H1 (cell line): ENCODE measurements around the gene CGB5. TPM values are rescaled to one million over a fixed set of nuclear protein-coding genes. Genes with fewer than 3 reads are reported as not detected.

Source experiments
- CTCF ChIA-PET: fragments of 300-600 bp; sonication (Branson Sonifier 250); formaldehyde crosslinking; loops from one replicate; lab custom pipeline; 2021; ENCODE audit not compliant: partially characterized antibody; lab: Charles Lee
- POLR2A ChIA-PET: fragments of 300-600 bp; sonication (Branson Sonifier 250); formaldehyde crosslinking; loops from one replicate; lab custom pipeline; 2021; ENCODE audit warnings: inconsistent platforms; ENCODE audit not compliant: partially characterized antibody; lab: Charles Lee
- DNase-seq, 2 experiments: peaks; one replicate each; pipeline versions ENCODE4 v3.0.0 to v3.0.0-alpha.2; 2010 to 2022; ENCODE audit warnings: low spot score in 2 of 2, low read depth in 1 of 2, mixed read lengths in 1 of 2
- FAIRE-seq: peaks from 2 replicates; lab custom pipeline; 2011; peaks lifted over from hg19 to GRCh38; lab: Jason Lieb, UNC
- H2AFZ ChIP-seq: 2 replicates; pipeline ENCODE4 v1.8.1; 2012; ENCODE audit warnings: low read length, inconsistent platforms
- H2AK5ac ChIP-seq: 2 replicates; pipeline ENCODE4 v1.6.1; 2013; ENCODE audit warnings: low read depth, low read length
- H2BK120ac ChIP-seq: replicated peaks from 2 replicates; pipeline ENCODE3; 2013; ENCODE audit warnings: low read depth, low read length, inconsistent platforms
- H2BK12ac ChIP-seq: 2 replicates; pipeline ENCODE4 v1.6.1; 2013; ENCODE audit warnings: low read depth, low read length
- H2BK15ac ChIP-seq: 2 replicates; pipeline ENCODE4 v1.6.1; 2013; ENCODE audit warnings: low read length
- H2BK20ac ChIP-seq: 2 replicates; pipeline ENCODE4 v1.6.1; 2013; ENCODE audit warnings: low read length
- H2BK5ac ChIP-seq: 2 replicates; pipeline ENCODE4 v1.6.1; 2013; ENCODE audit warnings: low read depth, low read length
- H3K14ac ChIP-seq: 2 replicates; pipeline ENCODE4 v1.6.1; 2013; ENCODE audit warnings: inconsistent platforms; ENCODE audit not compliant: insufficient read length
- H3K18ac ChIP-seq: 2 replicates; pipeline ENCODE4 v1.6.1; 2013; ENCODE audit warnings: low read length; ENCODE audit errors: extremely low read depth
- H3K23ac ChIP-seq: 2 replicates; pipeline ENCODE4 v1.6.1; 2013; ENCODE audit warnings: inconsistent platforms; ENCODE audit not compliant: insufficient read length
- H3K23me2 ChIP-seq: 2 replicates; pipeline ENCODE4 v1.6.1; 2013; ENCODE audit warnings: low read depth, low read length
- H3K27ac ChIP-seq: 2 replicates; pipeline ENCODE4 v1.6.1; 2011; ENCODE audit warnings: low read depth, low read length, inconsistent platforms
- H3K27me3 ChIP-seq, 4 experiments: replicated peaks in 1 of 4; 1 replicate in 1 of 4; 2 replicates in 3 of 4; pipeline versions ENCODE4 v1.6.1 to v1.8.1; 2011 to 2013; ENCODE audit warnings: low read length in 3 of 4, mild to moderate bottlenecking in 3 of 4, inconsistent platforms in 2 of 4, mixed read lengths in 2 of 4, moderate library complexity in 1 of 4; ENCODE audit not compliant: control insufficient read depth in 3 of 4, insufficient read depth in 3 of 4; ENCODE audit errors: extremely low read depth in 1 of 4
- H3K36me3 ChIP-seq, 4 experiments: 2 replicates each; pipeline versions ENCODE4 v1.6.1 to v1.8.1; 2011 to 2013; ENCODE audit warnings: mild to moderate bottlenecking in 4 of 4, low read length in 3 of 4, moderate library complexity in 2 of 4, control low read depth in 1 of 4, inconsistent platforms in 1 of 4; ENCODE audit not compliant: insufficient read depth in 4 of 4, control insufficient read depth in 2 of 4
- H3K4ac ChIP-seq: replicated peaks from 2 replicates; pipeline ENCODE3; 2013; ENCODE audit warnings: low read length, low read depth, mixed read lengths, inconsistent platforms; ENCODE audit not compliant: insufficient read length
- H3K4me1 ChIP-seq, 4 experiments: replicated peaks in 1 of 4; 1 replicate in 1 of 4; 2 replicates in 3 of 4; pipeline versions ENCODE4 v1.6.1 to v1.8.1; 2011 to 2013; ENCODE audit warnings: low read length in 3 of 4, inconsistent platforms in 2 of 4, mixed read lengths in 1 of 4; ENCODE audit not compliant: insufficient read depth in 4 of 4, control insufficient read depth in 3 of 4
- H3K4me2 ChIP-seq, 2 experiments: 2 replicates each; pipeline versions ENCODE4 v1.6.1 to v1.8.1; 2011 to 2013; ENCODE audit warnings: low read depth in 2 of 2, low read length in 2 of 2, control low read depth in 1 of 2, inconsistent platforms in 1 of 2, mild to moderate bottlenecking in 1 of 2; ENCODE audit not compliant: insufficient read depth in 1 of 2
- H3K4me3 ChIP-seq, 4 experiments: fragments of 200-600, 300-600 bp in 1 of 4; sonication (generic), shearing (Covaris generic), sonication (Bioruptor Twin) in 1 of 4; 2 replicates each; pipeline versions ENCODE4 v1.5.1 to v1.8.1; 2011 to 2016; ENCODE audit warnings: low read length in 4 of 4, low read depth in 3 of 4, control low read depth in 2 of 4, inconsistent platforms in 2 of 4, mild to moderate bottlenecking in 2 of 4, mixed read lengths in 1 of 4, moderate library complexity in 1 of 4; ENCODE audit not compliant: insufficient read depth in 2 of 4; ENCODE audit errors: extremely low read depth in 1 of 4
- H3K56ac ChIP-seq: replicated peaks from 2 replicates; pipeline ENCODE3; 2013; ENCODE audit warnings: low read depth, mild to moderate bottlenecking, mixed read lengths, low read length, inconsistent platforms; ENCODE audit not compliant: insufficient read length
- H3K79me1 ChIP-seq: 2 replicates; pipeline ENCODE4 v1.6.1; 2013; ENCODE audit warnings: low read depth, low read length, control low read depth
- H3K79me2 ChIP-seq, 2 experiments: 2 replicates each; pipeline versions ENCODE4 v1.6.1 to v1.8.1; 2012 to 2013; ENCODE audit warnings: low read length in 2 of 2, mild to moderate bottlenecking in 2 of 2, inconsistent platforms in 1 of 2; ENCODE audit not compliant: insufficient read depth in 2 of 2, control insufficient read depth in 1 of 2
- H3K9ac ChIP-seq, 4 experiments: replicated peaks in 1 of 4; 1 replicate in 1 of 4; 2 replicates in 3 of 4; pipeline versions ENCODE4 v1.6.1 to v1.8.1; 2011 to 2013; ENCODE audit warnings: low read depth in 3 of 4, low read length in 3 of 4, control low read depth in 2 of 4, mild to moderate bottlenecking in 2 of 4, moderate library complexity in 2 of 4, inconsistent platforms in 1 of 4; ENCODE audit errors: extremely low read depth in 1 of 4
- H3K9me3 ChIP-seq, 2 experiments: 2 replicates each; pipeline versions ENCODE4 v1.6.1 to v1.8.1; 2012 to 2013; ENCODE audit warnings: mild to moderate bottlenecking in 2 of 2, moderate library complexity in 2 of 2, control low read depth in 1 of 2, inconsistent platforms in 1 of 2, low read depth in 1 of 2, low read length in 1 of 2, mixed read lengths in 1 of 2; ENCODE audit not compliant: insufficient read depth in 2 of 2
- H4K20me1 ChIP-seq, 2 experiments: replicated peaks in 1 of 2; 2 replicates each; pipeline versions ENCODE3 to v1.8.1; 2011 to 2013; ENCODE audit warnings: inconsistent platforms in 2 of 2, low read length in 2 of 2, mild to moderate bottlenecking in 1 of 2; ENCODE audit not compliant: insufficient read depth in 2 of 2, control insufficient read depth in 1 of 2
- H4K5ac ChIP-seq: 2 replicates; pipeline ENCODE4 v1.6.1; 2013; ENCODE audit warnings: low read length, low read depth, mixed read lengths, inconsistent platforms; ENCODE audit not compliant: insufficient read length
- H4K8ac ChIP-seq: 2 replicates; pipeline ENCODE4 v1.8.0; 2013; ENCODE audit warnings: mild to moderate bottlenecking, moderate library complexity, low read length, inconsistent platforms; ENCODE audit not compliant: insufficient read depth; ENCODE audit errors: extremely low read depth
- H4K91ac ChIP-seq: replicated peaks from 2 replicates; pipeline ENCODE3; 2013; ENCODE audit warnings: low read length, mixed read lengths, inconsistent platforms; ENCODE audit not compliant: insufficient read length
- CHD2 ChIP-seq: IDR thresholded peaks from 2 replicates; pipeline ENCODE4 v1.6.1; 2012; ENCODE audit warnings: low read length, improper control_type of control experiment
- CREB1 ChIP-seq: IDR thresholded peaks from 2 replicates; pipeline ENCODE4 v1.6.1; 2012; ENCODE audit warnings: inconsistent platforms
- CTCF ChIP-seq, 3 experiments: IDR thresholded peaks; 1 replicate in 2 of 3; 2 replicates in 1 of 3; pipeline versions ENCODE4 v1.5.1 to v1.6.1; 2011; ENCODE audit warnings: low read length in 3 of 3, mild to moderate bottlenecking in 3 of 3, inconsistent platforms in 2 of 3, low read depth in 1 of 3, moderate library complexity in 1 of 3; ENCODE audit not compliant: insufficient read depth in 1 of 3; ENCODE audit errors: control extremely low read depth in 1 of 3
- E2F6 ChIP-seq: IDR thresholded peaks from 2 replicates; pipeline ENCODE4 v1.6.1; 2012; ENCODE audit warnings: inconsistent platforms
- MAFK ChIP-seq: IDR thresholded peaks from 2 replicates; pipeline ENCODE4 v1.6.1; 2012; ENCODE audit warnings: low read depth, mild to moderate bottlenecking, improper control_type of control experiment, low read length
- SAP30 ChIP-seq: fragments of 300-600 bp; sonication (generic); IDR thresholded peaks from 2 replicates; pipeline ENCODE4 v1.7.1; 2012; ENCODE audit warnings: low read length, moderate library complexity, mild to moderate bottlenecking, inconsistent platforms; ENCODE audit not compliant: insufficient read depth, insufficient replicate concordance
- TCF12 ChIP-seq: IDR thresholded peaks from 2 replicates; pipeline ENCODE4 v1.6.1; 2011; ENCODE audit warnings: low read depth, mild to moderate bottlenecking, low read length
- USF2 ChIP-seq: IDR thresholded peaks from 2 replicates; pipeline ENCODE4 v1.6.1; 2011; ENCODE audit warnings: low read length, improper control_type of control experiment
- ZNF274 ChIP-seq: IDR thresholded peaks from 2 replicates; pipeline ENCODE4 v1.7.0; 2012; ENCODE audit warnings: low read length, borderline replicate concordance; ENCODE audit errors: extremely low read depth
- WGBS, 2 experiments: shearing (Covaris generic) in 1 of 2; methylation state at CpG; one replicate each; pipeline versions ENCODE4 v1.1.6 to v1.1.7; 2013 to 2015; ENCODE audit warnings: low lambda C conversion rate in 2 of 2, mixed read lengths in 2 of 2, inconsistent platforms in 1 of 2, low coverage in 1 of 2, missing lambda C conversion rate in 1 of 2; ENCODE audit not compliant: insufficient replicate concordance in 2 of 2, insufficient coverage in 1 of 2, insufficient read length in 1 of 2; ENCODE audit errors: extremely low coverage in 1 of 2, missing lambda C conversion rate in 1 of 2; 5-methylcytosine and 5-hydroxymethylcytosine counted together
- polyA plus RNA-seq, 7 experiments: library from polyadenylated mRNA; depleted of rRNA in 3 of 7; stranded (reverse) in 5 of 7; unstranded in 2 of 7; fragments of >200 nt in 5 of 7; fragments of 200-250 nt in 2 of 7; gene quantifications; 1 replicate in 5 of 7; 2 replicates in 1 of 7; 4 replicates in 1 of 7; pipeline versions ENCODE4 v1.2.1 to v1.2.3, GENCODE V29; 2011 to 2013; ENCODE audit warnings: missing spikeins in 2 of 7, mixed read lengths in 2 of 7
- total RNA-seq: library from RNA; stranded (reverse); fragmentation: NEBNext Ultra II Directional; extraction: Animal tissue kit (Norgen Biotek cat#: 25700); gene quantifications from 2 replicates; pipeline ENCODE4 v1.2.1, GENCODE V29; 2021

The CGB5 gene
- total and polyA plus RNA-seq, 2 of the 8 experiments (the other 6 are each of a cell fraction or from before 2014, with no cell fraction given): 0.63 to 0.68 TPM

GRCh38 chr19:49061000-49061399 is 17.4 kb downstream of the CGB5 start:
- H3K4ac ChIP-seq: no peak overlapping the region
- FAIRE-seq: no peak
- H2BK15ac ChIP-seq: no peak overlapping the region
- peaks cover 0 to 2% of the 10 kb centered on the region in 2 experiments for H4K20me1 ChIP-seq
- H3K79me2 ChIP-seq: no peaks in the 10 kb centered on the region
- no peak overlapping the region for H2BK5ac ChIP-seq
- no peak overlapping the region for H4K91ac ChIP-seq
- H2AFZ ChIP-seq: no peak overlapping the region
- peaks cover 0 to 29% (median 24%) of the 10 kb centered on the region in 4 experiments; a peak in 6 of 7 replicates for H3K4me1 ChIP-seq
- no peak overlapping the region for H2BK20ac ChIP-seq
- no peak for DNase-seq
- no peak overlapping the region for H2AK5ac ChIP-seq
- H3K27ac ChIP-seq: no peak overlapping the region
- H3K79me1 ChIP-seq: no peaks in the 10 kb centered on the region
- H3K36me3 ChIP-seq: no peaks in the 10 kb centered on the region
- H3K9me3 ChIP-seq: no peaks in the 10 kb centered on the region
- H3K23ac ChIP-seq: no peak overlapping the region
- peaks cover 10 to 44% (median 40%) of the 10 kb centered on the region in 4 experiments for H3K27me3 ChIP-seq
- H3K18ac ChIP-seq: no peak overlapping the region
- no peak overlapping the region for H3K56ac ChIP-seq
- H2BK12ac ChIP-seq: no peak overlapping the region
- H4K8ac ChIP-seq: no peak overlapping the region; the same call in 1 of the 2 replicates
- H2BK120ac ChIP-seq: no peak overlapping the region
- CTCF ChIA-PET: interaction anchor here (1.1 to 3.5 kb wide), 5 partner anchors 9 to 62 kb away, joined by 3 to 25 read pairs (median 4); no protein-coding TSS in a partner anchor
- no peak overlapping the region for H4K5ac ChIP-seq
- H3K9ac ChIP-seq: no peak overlapping the region
- peaks cover 12% of the 10 kb centered on the region for H3K23me2 ChIP-seq
- no peak overlapping the region for H3K4me3 ChIP-seq
- WGBS, 2 experiments: 94% methylated on average over 2 of the region's 2 CpGs; no CpG with 5 or more reads in 1 of the 2 experiments
- H3K4me2 ChIP-seq: no peak overlapping the region
- POLR2A ChIA-PET: interaction anchor here (1.2 to 1.6 kb wide), 3 partner anchors 42 to 150 kb away, joined by 3 read pairs; no protein-coding TSS in a partner anchor
- H3K14ac ChIP-seq: no peak overlapping the region
- TF ChIP-seq ZNF274 (no peak), CTCF (IDR thresholded peaks at IDR 0.05; ENCODE audit: control extremely low read depth in 1 of 3, insufficient read depth in 1 of 3, low read depth in 1 of 3, low read length in 3 of 3) (no peak), CHD2 (no peak), TCF12 (no peak), E2F6 (no peak), USF2 (no peak), CREB1 (no peak), MAFK (no peak), SAP30 (no peak)
